Neural cell (in vitro differentiated cells): ENCODE measurements around the gene TMEM164. TPM values are rescaled to one million over a fixed set of nuclear protein-coding genes. Genes with fewer than 3 reads are reported as not detected.

Experiments
- H2AFZ ChIP-seq: fragments of 200-600, 300-800 bp; sonication (generic), shearing (Covaris generic); 2 replicates; pipeline ENCODE4 v1.6.0; 2014; ENCODE audit warnings: low read depth, mild to moderate bottlenecking, antibody characterized with exemption, low read length, moderate library complexity
- H3F3A ChIP-seq: fragments of 200-600 bp; shearing (Covaris generic); 2 replicates; pipeline ENCODE4 v1.6.1; 2016; ENCODE audit warnings: mild to moderate bottlenecking, moderate library complexity, mixed read lengths, antibody characterized with exemption, low read length; ENCODE audit not compliant: insufficient read depth, poor library complexity, severe bottlenecking
- H3K27ac ChIP-seq: fragments of 200-600, 300-800 bp; sonication (generic), shearing (Covaris generic); 2 replicates; pipeline ENCODE4 v1.5.1; 2014; ENCODE audit warnings: mild to moderate bottlenecking, low read length, moderate library complexity
- H3K27me3 ChIP-seq: fragments of 300-800, 200-600 bp; sonication (generic), shearing (Covaris generic); 2 replicates; pipeline ENCODE4 v1.6.0; 2014; ENCODE audit warnings: mild to moderate bottlenecking, low read depth, low read length, moderate library complexity; ENCODE audit not compliant: insufficient read depth
- H3K36me3 ChIP-seq: fragments of 300-800, 200-600 bp; sonication (generic), shearing (Covaris generic); 2 replicates; pipeline ENCODE4 v1.5.1; 2014; ENCODE audit warnings: mild to moderate bottlenecking, antibody characterized with exemption, low read length, moderate library complexity; ENCODE audit not compliant: insufficient read depth
- H3K4me2 ChIP-seq: fragments of 300-800, 200-600 bp; sonication (generic), shearing (Covaris generic); 2 replicates; pipeline ENCODE4 v1.6.0; 2014; ENCODE audit warnings: mild to moderate bottlenecking, low read length
- H3K4me3 ChIP-seq: fragments of 300-800, 200-600 bp; sonication (generic), shearing (Covaris generic); 2 replicates; pipeline ENCODE4 v1.5.1; 2014; ENCODE audit warnings: mild to moderate bottlenecking, low read length, moderate library complexity
- H3K79me2 ChIP-seq: fragments of 200-600 bp; shearing (Covaris generic); replicated peaks from 2 replicates; pipeline ENCODE4 v1.6.0; 2014; ENCODE audit warnings: mild to moderate bottlenecking, low read length, moderate library complexity; ENCODE audit not compliant: insufficient read depth
- H3K9ac ChIP-seq: fragments of 300-800, 200-600 bp; sonication (generic), shearing (Covaris generic); 2 replicates; pipeline ENCODE4 v1.6.1; 2016; ENCODE audit warnings: mild to moderate bottlenecking, low read length, mixed read lengths
- H3K9me2 ChIP-seq: fragments of 200-600 bp; shearing (Covaris generic); 2 replicates; pipeline ENCODE4 v1.6.1; 2016; ENCODE audit warnings: mild to moderate bottlenecking, low read length, mixed read lengths; ENCODE audit not compliant: insufficient read depth
- H3K9me3 ChIP-seq: fragments of 200-600, 300-800 bp; sonication (generic), shearing (Covaris generic); 2 replicates; pipeline ENCODE4 v1.6.1; 2016; ENCODE audit warnings: mild to moderate bottlenecking, mixed run types, low read length, moderate library complexity, mixed read lengths
- H4K20me1 ChIP-seq: fragments of 200-600 bp; shearing (Covaris generic); 2 replicates; pipeline ENCODE4 v1.6.1; 2016; ENCODE audit warnings: mild to moderate bottlenecking, mixed run types; ENCODE audit not compliant: insufficient read depth
- EP300 ChIP-seq: fragments of 450-650 bp; conservative IDR thresholded peaks from 2 replicates; pipeline ENCODE4 v1.6.1; 2014; ENCODE audit warnings: antibody characterized with exemption, mild to moderate bottlenecking, moderate library complexity; ENCODE audit not compliant: poor library complexity, severe bottlenecking
- EZH2 ChIP-seq: fragments of 200-600, 300-800 bp; shearing (Covaris generic), sonication (generic); IDR thresholded peaks from 2 replicates; pipeline ENCODE4 v1.6.1; 2014; ENCODE audit warnings: antibody characterized with exemption, low read length, borderline replicate concordance, mild to moderate bottlenecking; ENCODE audit not compliant: insufficient read depth, poor library complexity, severe bottlenecking
- MXI1 ChIP-seq: fragments of 450-650 bp; conservative IDR thresholded peaks from 2 replicates; pipeline ENCODE4 v1.6.1; 2014; ENCODE audit warnings: antibody characterized with exemption, mild to moderate bottlenecking; ENCODE audit not compliant: poor library complexity, severe bottlenecking
- POLR2AphosphoS5 ChIP-seq: IDR thresholded peaks from 2 replicates; pipeline ENCODE4 v1.6.1; 2012
- RAD21 ChIP-seq: fragments of 450-650 bp; conservative IDR thresholded peaks from 2 replicates; pipeline ENCODE4 v1.6.1; 2014; ENCODE audit warnings: antibody characterized with exemption, mild to moderate bottlenecking, moderate library complexity
- SMC3 ChIP-seq: fragments of 450-650 bp; conservative IDR thresholded peaks from 2 replicates; pipeline ENCODE4 v1.6.1; 2014; ENCODE audit warnings: antibody characterized with exemption, mild to moderate bottlenecking, moderate library complexity; ENCODE audit not compliant: poor library complexity
- TAF1 ChIP-seq: IDR thresholded peaks from 2 replicates; pipeline ENCODE4 v1.6.1; 2012; ENCODE audit warnings: low read depth
- polyA plus RNA-seq: library from polyadenylated mRNA; depleted of rRNA; stranded (reverse); fragments of >200 nt; gene quantifications from 2 replicates; pipeline ENCODE4 v1.2.3, GENCODE V29; 2014
- TF ChIP-seq, protein P1 (sequence below): fragments of 450-650 bp; IDR thresholded peaks from 2 replicates; pipeline ENCODE4 v1.5.1; 2014; ENCODE audit warnings: antibody characterized with exemption, mild to moderate bottlenecking, moderate library complexity; ENCODE audit not compliant: poor library complexity, severe bottlenecking
- TF ChIP-seq, protein P2 (sequence below): IDR thresholded peaks from 2 replicates; pipeline ENCODE4 v1.6.1; 2012; ENCODE audit warnings: borderline replicate concordance

TMEM164 gene
- polyA plus RNA-seq, 1 donor from 2014 or later: 52.8 TPM

DNA sequence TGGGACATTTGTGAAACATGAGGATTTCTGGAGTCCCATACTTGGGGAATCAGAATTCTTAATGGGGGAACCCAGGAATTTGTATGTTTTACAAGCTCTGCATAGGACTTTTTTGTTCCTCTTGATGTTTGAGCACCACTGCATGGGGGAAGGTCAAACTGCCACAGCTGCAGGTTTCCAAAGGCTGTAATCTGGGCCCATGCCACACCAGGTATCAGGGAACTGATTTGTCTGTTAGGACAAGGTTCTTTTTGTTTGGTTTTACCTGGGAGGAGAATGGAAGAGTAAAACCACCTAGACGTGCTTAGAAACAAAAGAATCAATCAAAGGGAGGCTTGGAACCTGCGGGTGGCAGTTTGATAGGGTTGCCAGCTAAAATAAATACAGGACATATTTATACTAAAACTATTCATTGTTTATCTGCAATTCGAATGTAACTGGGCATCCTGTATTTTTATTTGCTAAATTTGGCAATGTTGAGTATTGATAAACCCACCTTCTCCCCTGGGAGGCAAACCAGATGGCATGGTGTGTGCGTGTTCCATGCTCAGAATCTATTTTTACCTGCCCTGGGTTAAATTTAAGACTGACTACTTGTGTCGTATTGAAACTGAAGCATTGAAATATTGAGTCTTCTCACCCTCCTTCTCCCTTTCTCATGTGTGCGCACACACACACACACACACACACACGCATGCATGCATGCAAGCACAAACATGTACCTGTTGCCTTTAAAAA lies 63.7 kb downstream of the TMEM164 start:
- no peak overlapping the region for H2AFZ ChIP-seq
- no peaks in the 10 kb centered on the region for H3K36me3 ChIP-seq
- no peaks in the 10 kb centered on the region for H3K9me2 ChIP-seq
- no peak overlapping the region for H3K4me3 ChIP-seq
- H3K9ac ChIP-seq: no peak overlapping the region
- H3K79me2 ChIP-seq: no peaks in the 10 kb centered on the region
- H3K27me3 ChIP-seq: no peaks in the 10 kb centered on the region
- H3K27ac ChIP-seq: no peak overlapping the region
- TF ChIP-seq SMC3: no peak
- TF ChIP-seq, protein P1, sequence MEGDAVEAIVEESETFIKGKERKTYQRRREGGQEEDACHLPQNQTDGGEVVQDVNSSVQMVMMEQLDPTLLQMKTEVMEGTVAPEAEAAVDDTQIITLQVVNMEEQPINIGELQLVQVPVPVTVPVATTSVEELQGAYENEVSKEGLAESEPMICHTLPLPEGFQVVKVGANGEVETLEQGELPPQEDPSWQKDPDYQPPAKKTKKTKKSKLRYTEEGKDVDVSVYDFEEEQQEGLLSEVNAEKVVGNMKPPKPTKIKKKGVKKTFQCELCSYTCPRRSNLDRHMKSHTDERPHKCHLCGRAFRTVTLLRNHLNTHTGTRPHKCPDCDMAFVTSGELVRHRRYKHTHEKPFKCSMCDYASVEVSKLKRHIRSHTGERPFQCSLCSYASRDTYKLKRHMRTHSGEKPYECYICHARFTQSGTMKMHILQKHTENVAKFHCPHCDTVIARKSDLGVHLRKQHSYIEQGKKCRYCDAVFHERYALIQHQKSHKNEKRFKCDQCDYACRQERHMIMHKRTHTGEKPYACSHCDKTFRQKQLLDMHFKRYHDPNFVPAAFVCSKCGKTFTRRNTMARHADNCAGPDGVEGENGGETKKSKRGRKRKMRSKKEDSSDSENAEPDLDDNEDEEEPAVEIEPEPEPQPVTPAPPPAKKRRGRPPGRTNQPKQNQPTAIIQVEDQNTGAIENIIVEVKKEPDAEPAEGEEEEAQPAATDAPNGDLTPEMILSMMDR: no peak
- no peak for TF ChIP-seq EP300
- no peak for TF ChIP-seq RAD21
- TF ChIP-seq TAF1: no peak
- TF ChIP-seq MXI1: no peak
- TF ChIP-seq, protein P2, sequence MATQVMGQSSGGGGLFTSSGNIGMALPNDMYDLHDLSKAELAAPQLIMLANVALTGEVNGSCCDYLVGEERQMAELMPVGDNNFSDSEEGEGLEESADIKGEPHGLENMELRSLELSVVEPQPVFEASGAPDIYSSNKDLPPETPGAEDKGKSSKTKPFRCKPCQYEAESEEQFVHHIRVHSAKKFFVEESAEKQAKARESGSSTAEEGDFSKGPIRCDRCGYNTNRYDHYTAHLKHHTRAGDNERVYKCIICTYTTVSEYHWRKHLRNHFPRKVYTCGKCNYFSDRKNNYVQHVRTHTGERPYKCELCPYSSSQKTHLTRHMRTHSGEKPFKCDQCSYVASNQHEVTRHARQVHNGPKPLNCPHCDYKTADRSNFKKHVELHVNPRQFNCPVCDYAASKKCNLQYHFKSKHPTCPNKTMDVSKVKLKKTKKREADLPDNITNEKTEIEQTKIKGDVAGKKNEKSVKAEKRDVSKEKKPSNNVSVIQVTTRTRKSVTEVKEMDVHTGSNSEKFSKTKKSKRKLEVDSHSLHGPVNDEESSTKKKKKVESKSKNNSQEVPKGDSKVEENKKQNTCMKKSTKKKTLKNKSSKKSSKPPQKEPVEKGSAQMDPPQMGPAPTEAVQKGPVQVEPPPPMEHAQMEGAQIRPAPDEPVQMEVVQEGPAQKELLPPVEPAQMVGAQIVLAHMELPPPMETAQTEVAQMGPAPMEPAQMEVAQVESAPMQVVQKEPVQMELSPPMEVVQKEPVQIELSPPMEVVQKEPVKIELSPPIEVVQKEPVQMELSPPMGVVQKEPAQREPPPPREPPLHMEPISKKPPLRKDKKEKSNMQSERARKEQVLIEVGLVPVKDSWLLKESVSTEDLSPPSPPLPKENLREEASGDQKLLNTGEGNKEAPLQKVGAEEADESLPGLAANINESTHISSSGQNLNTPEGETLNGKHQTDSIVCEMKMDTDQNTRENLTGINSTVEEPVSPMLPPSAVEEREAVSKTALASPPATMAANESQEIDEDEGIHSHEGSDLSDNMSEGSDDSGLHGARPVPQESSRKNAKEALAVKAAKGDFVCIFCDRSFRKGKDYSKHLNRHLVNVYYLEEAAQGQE: no peak
- no peak for TF ChIP-seq EZH2
- TF ChIP-seq POLR2AphosphoS5: no peak
- H3K9me3 ChIP-seq: no peaks in the 10 kb centered on the region
- H3F3A ChIP-seq: no peaks in the 10 kb centered on the region
- no peak overlapping the region for H3K4me2 ChIP-seq
- no peaks in the 10 kb centered on the region for H4K20me1 ChIP-seq

DNA sequence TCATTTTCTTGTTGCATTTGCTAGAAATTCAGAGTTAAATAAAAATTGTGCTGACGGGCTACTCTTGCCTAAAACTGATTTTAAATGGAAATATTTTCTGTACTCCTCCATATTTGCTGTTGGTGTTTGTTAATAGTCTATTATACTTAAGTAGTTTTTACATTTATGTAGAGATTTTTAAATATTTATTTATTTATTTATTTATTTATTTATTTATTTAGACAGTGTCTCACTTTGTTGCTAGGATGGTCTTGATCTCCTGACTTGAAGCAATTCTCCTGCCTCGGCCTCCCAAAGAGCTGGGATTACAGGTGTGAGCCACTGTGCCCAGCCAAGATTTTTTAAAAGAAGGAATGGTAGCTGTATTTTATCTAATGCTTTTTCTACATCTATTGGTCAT lies 68.1 kb downstream of the TMEM164 start:
- H3K4me3 ChIP-seq: no peak overlapping the region
- H3K36me3 ChIP-seq: no peaks in the 10 kb centered on the region
- no peak overlapping the region for H2AFZ ChIP-seq
- H3K9me3 ChIP-seq: no peaks in the 10 kb centered on the region
- H3F3A ChIP-seq: no peaks in the 10 kb centered on the region
- no peaks in the 10 kb centered on the region for H3K9me2 ChIP-seq
- H3K27ac ChIP-seq: no peak overlapping the region
- H3K27me3 ChIP-seq: no peaks in the 10 kb centered on the region
- H3K9ac ChIP-seq: no peak overlapping the region
- H3K79me2 ChIP-seq: no peaks in the 10 kb centered on the region
- no peak for TF ChIP-seq EP300
- TF ChIP-seq EZH2: no peak
- TF ChIP-seq, protein P1: no peak
- TF ChIP-seq RAD21: no peak
- TF ChIP-seq MXI1: no peak
- TF ChIP-seq, protein P2: no peak
- no peak for TF ChIP-seq POLR2AphosphoS5
- TF ChIP-seq TAF1: no peak
- TF ChIP-seq SMC3: no peak
- no peaks in the 10 kb centered on the region for H4K20me1 ChIP-seq
- H3K4me2 ChIP-seq: no peak overlapping the region
